Ammon's horn (tissue), 1 donor: Measurements from ENCODE around the gene NEUROG1.

ENCODE experiments used
- DNase-seq: peaks from one replicate; pipeline ENCODE4 v3.0.0-alpha.2; 2016; ENCODE audit warnings: low spot score

The NEUROG1 gene, protein sequence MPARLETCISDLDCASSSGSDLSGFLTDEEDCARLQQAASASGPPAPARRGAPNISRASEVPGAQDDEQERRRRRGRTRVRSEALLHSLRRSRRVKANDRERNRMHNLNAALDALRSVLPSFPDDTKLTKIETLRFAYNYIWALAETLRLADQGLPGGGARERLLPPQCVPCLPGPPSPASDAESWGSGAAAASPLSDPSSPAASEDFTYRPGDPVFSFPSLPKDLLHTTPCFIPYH

DNA sequence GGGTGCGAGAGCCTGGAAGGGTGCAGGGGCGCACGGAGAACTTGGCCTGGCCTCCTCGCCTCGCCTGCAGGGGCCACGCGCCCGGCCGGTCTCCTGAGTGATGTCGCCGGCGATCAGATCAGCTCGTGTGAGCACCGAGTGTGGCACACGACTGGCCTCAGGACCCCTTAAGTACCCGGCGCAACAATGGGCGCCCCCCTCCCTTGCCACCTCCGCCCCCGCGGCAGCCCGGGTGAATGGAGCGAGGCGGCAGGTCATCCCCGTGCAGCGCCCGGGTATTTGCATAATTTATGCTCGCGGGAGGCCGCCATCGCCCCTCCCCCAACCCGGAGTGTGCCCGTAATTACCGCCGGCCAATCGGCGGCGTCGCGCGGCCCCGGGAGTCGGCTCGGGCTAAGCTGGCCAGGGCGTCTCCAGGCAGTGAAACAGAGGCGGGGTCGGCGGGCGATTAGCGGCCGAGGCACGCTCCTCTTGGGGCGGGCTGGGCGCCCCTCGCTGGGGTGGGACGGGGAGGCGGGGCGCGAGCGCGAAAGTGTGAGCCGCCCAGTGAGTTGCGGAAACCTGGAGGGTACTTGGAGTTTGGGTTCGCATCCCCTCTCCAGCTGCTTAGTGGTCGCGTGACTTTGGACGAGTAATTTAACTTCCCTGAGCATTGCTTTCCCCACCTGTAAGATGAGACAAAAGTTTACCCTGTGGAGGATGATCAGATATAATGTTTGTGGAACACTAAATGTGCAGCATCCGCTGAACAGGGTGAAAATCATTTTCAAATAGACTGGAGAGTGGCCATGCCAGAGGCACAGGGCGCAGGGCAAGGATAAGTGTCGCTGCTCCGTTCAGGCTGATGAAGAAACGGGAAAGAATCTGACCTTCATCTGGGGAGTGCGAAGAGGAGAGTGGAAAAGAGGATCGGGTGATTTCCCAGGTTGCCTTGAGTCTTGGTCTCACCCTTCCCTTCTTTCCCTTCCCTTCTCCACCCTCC lies at the start of gene NEUROG1:
Gene NEUROG1 (minus strand): TSS at position 145 of the 982 bp plus-strand sequence. CDS start 274 bp downstream, outside the sequence.
- DNase-seq = no peak

DNA sequence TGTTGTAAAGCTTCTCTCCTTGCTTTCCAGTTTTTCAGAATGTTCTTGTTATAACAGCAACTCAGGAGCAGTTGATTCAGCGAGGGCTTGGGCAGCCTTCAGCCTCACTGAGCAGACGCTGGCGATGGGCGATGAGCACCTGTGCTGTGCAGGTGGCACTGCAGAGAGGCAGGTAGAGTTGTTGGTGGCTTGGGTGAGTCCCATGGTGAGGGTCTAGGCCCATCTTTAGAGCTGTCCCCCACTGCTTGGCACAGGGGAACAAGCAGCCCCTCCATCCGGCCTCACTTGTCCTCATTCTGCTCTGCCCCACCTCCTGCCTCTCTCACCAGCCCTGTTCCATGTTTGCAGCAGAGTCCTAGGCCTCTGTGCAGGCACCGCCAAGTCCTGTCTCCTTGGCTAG lies 49.2 kb upstream of the NEUROG1 start:
- no peak for DNase-seq

DNA sequence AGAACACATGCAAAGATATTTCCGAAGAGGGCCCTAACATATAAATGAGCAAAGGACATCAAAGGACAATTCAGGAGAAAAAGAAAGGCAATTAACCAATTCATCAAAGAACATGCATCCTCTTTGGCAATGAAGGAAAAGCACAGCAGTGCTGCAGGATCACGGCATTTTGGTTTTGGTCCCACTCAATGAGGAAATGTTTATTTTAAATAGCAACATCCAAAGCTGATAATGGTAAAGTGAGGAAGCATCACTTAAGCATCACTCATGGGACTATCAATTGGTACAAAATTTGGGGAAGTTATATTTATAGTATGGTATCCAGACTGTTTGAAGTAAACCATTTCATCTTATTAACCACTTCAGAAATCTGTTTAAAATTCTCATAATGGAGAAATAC lies 48.5 kb upstream of the NEUROG1 start:
- no peak for DNase-seq

DNA sequence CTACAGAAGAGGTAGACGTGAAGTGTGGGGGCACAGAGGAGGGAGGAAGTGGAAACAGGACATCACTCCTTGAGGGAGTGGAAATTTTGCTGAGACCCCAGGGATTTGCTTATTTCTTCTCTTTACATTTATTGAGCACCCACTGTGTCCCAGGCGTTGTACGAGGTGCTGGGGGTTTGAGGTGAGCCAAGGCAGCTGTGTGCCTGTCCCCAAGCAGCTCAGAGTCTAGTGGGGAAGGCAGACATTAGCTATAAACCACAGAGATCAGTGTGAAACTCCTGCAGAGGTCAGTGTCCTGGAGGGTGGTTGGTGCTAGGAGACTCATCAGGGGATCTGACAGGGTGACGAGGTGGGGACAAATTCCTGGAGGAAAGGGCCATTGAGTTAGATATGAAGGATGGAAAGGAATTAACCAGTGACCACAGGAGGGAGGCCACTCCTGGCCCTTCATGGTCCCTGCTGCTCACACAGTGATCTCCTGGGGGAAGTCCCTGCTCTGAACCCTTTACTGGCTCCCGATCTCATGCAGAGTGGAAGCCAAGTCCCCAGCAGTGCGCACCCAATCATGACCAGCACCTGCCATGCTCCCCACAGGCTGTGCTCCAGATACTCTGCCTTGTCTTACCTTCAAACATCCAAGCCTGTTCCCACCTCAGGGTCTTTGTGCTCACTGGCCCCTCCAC lies 46.5 kb upstream of the NEUROG1 start:
- no peak for DNase-seq

DNA sequence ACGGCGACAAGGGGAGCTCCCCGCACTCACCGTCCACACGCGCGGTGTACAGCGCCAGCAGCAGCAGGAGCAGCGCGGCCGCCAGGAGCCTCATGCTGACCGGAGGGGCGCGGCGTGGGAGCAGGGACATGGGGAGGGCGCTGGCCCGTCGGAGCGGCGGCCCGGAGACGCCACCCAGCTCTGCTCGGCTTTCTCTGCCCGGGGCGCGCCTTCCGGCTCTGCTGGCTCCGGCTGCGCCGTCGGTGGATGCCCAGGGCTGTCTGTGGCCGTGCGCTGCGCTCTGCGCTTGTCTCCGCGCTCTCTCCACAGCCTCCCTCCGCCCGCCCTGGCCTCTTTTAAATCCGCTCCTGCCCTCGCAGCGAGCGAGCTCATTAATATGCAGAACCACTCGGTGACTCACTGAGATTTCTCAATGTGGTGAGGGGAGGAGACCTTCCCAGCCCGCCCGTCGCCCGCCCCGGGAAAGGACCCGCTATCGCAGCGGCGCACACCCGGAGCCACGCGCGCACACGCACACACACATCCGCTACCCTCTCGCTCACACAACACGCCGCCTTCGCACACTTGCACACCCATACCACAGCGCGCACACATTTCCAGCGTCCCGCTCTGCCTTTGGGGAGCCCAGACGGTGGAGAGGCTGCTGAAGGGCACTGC lies 43.0 kb upstream of the NEUROG1 start, which contains the start of gene CXCL14:
Gene CXCL14 (minus strand): TSS at position 307 of the 657 bp plus-strand sequence. CDS start 213 bp downstream, at position 94.
- DNase-seq = peak; percentile 45

DNA sequence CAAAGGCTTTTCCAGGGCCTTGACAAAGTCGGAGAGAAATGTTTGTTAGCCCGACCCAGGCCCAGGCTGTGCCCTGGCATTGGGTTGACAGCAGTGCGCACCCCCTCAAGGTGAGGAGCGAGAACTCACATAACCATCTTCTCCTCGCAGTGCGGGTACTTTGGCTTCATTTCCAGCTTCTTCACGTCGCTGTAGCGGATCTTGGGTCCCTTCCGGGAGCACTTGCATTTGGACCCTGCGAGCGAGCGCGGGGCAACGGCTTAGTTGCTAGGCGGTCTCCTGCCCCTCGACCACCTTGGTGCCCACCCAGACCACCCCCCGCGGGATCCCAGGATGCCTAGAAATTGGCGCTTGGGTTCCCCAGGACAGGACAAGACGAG lies 42.5 kb upstream of the NEUROG1 start:
- no peak for DNase-seq

DNA sequence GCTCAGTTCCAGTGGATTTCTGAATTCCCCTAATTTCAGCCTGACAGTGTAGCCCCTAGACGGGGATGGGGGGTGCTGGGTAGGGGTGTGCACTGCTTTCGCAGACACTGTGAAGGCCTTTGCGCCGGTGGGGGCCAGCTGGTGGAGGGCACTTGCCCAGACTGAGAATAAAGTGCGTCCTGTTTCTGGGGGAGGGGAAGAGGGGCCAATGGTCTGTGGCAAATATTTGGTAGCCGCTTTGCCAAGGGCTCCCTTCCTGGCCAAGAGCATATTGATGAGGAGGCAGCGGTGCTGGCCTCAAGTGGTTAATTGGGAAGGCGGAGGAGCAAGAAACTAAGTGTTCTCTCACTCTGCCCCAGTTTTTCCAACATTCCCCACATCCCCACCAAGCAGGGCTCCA lies 41.7 kb upstream of the NEUROG1 start:
- DNase-seq = no peak

DNA sequence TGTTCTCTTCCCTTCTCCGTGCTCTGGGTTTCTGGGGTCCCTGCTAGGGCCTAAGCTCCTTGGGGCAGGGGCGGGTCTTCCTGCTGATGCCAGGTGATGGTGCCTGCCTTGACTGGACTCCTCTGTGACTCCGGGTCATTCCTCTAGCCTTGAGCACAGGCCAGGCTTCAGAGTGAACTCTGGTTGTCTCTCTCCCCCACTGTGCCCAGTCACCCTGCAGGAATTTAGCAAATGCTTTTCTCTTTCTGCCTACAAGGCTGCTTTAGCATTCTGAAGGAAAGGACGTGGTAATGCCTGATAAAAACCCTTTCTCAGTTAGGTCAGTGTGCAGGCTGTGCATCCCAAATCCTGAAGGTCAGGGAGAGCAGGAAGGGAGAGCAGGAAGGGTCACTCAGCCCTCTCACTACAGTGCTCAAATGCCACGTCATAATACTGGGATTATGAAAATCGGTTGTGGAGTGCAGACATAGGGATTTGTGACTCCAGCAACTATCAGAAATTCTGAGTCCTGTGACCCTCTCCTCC lies 40.4 kb upstream of the NEUROG1 start:
- no peak for DNase-seq

DNA sequence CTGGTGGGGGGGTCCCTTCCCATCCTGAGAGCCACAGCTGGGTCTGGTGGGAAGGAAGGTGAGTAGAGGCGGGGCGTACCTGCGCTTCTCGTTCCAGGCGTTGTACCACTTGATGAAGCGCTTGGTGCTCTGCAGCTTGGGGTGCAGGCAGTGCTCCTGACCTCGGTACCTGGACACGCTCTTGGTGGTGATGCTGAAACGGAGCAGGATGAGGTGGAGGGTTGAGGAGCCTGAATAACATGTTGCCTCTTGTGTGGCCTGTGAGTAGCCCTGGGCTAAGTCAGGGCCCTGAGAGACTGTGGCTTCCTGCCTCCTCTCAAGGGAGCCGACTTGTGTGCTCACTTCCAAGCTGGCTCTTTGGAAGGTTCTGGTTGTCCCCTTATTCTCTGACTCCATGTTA lies 38.7 kb upstream of the NEUROG1 start:
- no peak for DNase-seq

DNA sequence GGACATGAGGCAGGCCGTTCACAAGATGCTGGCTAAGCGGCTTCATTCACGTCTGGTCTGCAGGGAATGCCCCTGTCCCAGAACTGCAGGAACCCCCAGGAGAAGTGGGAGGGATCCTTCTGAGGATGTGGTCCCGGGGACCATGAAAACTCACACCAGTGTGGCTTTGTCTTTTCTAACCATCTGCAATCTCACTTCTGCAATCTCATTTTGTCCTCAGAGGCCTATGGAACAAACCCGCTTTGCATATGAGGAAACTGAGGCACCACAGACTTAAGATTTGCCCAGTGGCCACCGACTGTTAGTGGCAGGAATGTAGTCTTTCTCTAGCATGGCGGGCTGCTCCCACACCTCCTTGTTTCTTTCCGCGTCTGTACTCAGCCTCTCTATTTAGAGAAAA lies 36.1 kb upstream of the NEUROG1 start:
- no peak for DNase-seq

DNA sequence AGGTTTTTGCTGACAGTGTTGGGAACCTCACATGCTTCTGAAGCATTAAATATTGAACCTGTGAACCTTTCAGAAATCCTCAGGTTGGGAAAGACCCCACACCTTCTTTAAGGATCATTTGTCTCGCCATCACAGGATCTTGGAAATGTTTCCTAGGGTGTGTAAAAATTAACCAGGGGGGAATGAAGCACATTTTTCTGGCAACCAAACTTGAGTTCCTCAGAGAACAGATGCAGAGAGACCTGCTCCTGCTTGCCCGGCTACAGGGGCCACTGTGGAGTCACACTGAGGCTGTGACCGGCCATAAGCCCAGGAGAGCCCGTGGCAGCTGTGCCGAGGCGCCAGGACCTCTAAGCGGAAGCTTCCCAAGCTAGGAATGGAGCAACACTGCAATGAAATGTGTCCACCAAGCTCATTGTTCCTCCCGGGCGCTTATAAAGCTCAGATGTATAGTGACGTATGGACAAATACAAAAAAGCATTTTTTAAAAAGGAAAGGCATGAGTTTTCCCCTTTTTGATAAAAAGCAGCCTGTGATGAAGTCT lies 35.4 kb upstream of the NEUROG1 start:
- no peak for DNase-seq

DNA sequence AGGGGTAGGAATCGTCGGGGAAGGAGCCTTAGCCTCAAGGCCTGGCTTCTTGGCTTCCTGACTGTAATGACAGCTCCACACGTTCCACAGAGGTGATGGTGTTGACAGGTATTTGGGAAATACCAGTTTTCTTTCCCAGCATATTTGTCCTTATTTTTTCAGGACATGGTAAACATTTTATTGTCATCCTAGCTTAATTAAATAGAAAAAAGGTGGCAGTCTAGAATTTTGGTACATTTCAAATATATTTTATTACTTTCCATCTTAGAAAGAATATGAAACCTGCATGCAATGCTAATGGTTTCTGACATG lies 34.6 kb upstream of the NEUROG1 start:
- no peak for DNase-seq

DNA sequence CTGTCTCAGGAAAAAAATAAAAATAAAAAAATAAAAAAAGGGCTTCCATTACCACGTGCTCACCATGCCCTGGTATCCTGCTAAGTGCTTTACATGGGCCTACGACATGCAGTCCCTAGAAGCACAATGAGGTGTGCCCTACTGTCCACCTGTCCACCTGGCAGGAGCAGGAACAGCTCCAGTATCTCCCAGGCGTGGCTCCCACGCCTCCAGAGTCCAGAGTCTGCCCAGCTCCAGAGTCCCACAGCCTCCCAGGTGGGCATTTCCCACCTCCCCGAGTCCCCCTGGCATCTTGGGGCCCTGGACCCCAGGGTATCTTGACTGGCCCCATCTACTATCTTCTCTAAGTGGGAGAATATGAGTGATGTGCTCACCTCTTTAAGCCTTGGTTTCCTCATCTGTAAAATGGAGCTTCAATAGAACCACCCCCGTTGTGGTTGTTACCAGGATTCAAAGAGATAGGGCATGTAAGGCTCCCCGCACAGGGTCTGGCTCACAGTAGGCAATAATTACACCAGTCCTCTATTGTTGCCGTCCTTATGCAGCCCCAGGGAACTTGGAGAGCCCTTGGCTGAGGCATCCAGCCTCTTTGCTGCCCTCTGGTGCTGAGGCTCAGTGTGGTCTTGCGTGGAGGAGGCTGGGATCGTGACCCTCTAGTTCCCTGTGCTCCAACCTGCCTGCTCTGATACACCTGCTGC lies 34.1 kb upstream of the NEUROG1 start:
- DNase-seq = peak; percentile 37

DNA sequence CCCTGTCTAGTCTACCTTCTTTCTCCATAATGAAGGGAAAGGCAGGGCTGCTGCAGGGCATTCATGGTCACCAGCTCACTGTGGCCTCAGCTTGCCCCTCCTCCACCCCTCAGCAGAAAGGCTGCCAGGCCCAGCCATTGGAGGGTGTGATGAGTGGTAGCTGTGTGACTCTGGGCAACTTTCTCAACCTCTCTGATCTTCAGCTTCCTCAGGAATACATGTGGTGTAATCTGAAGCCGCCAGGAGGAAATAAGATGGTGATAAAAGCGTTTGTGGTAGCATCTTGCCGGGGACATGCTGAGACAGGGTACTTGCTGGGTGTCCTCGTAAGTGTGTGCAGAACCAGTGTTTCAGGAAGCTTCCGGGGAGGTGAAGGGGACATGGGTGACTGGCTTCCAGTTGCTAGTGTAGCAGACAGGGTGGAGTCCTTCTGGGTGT lies 33.2 kb upstream of the NEUROG1 start:
- no peak for DNase-seq

DNA sequence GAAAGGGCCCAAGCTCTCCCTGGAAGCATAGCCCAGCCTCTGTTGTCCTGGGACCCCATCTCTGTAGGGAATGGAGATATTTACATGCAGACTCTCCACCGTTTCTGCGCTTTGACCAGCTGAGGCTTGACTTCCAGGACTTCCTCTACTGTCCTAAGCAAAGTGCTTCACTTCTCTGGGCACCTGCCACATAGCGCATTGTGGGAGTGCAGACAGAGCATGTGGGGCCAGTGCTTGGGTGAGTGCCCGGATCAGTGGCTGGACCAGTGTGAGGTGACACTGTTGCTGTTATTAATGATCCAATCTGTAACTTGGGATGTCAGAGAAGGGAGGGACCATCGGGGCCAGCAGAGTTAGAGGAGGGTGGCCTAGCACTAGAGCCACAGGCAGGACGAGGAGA lies 32.5 kb upstream of the NEUROG1 start:
- peak; percentile 44 for DNase-seq

DNA sequence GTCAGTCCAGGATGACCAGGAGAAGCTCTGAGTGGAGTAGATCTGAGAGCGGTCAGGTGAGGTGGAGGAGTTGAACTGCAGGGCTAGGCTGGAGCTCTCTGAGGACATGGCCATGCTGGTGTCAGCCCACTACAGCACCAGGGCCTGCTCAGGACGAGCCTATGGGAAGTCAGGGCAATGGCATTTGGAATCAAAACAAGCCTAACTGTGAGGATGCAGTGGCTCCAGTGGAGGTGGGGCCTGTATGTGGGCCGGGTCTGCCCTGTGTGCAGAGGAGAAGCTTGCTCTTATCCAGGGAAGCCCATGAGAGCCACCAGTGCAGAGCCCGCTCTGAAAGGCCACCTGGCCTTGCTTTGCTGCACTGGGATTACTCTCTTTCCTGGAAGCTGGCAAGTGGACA lies 31.9 kb upstream of the NEUROG1 start:
- no peak for DNase-seq

DNA sequence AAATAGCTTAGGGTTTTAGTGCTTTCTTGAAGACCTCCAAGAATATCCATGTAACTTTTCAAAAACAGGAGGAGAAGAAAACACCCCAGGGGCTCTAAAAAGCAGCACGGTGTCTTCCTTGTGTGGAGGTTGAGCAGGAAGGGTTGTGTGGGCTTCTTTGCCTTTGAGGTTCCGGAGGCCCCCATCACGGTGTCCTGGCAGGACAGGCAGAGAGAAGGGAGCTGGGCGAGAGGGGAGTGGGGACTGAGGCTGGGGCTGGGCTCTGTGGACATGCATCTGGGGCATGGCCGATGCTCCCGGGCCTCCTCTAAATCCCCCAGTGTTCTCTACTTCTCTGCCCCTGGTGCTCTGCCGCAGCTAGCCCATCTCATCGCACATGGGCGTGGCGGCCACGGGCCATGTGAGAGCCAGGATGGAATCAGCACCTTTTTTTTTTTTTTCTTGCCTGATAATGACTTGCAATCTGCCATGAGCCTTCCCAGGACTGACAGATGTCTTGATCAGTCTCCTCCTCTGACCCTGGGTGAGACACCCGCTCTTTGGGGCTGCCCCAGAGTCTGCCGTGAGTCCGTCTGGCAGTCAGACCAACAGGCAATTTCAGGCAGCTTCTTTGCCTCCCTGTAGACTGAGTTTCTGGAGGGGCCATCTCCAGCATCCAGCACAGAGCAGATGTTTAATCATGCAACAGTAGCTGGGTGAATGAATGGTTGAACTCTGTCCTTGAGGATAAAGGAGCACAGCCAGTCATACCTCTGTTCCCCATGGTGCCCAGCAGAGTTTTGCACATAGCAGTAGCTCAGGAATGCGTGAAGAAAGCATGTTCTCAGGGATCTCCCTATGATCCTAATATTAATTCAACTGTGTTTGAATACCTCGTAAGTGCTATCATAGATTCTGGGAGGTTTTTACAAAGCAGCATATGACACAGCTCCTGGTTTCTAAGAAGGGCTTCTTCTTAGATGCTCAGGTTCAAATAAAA lies 30.9 kb upstream of the NEUROG1 start:
- no peak for DNase-seq

DNA sequence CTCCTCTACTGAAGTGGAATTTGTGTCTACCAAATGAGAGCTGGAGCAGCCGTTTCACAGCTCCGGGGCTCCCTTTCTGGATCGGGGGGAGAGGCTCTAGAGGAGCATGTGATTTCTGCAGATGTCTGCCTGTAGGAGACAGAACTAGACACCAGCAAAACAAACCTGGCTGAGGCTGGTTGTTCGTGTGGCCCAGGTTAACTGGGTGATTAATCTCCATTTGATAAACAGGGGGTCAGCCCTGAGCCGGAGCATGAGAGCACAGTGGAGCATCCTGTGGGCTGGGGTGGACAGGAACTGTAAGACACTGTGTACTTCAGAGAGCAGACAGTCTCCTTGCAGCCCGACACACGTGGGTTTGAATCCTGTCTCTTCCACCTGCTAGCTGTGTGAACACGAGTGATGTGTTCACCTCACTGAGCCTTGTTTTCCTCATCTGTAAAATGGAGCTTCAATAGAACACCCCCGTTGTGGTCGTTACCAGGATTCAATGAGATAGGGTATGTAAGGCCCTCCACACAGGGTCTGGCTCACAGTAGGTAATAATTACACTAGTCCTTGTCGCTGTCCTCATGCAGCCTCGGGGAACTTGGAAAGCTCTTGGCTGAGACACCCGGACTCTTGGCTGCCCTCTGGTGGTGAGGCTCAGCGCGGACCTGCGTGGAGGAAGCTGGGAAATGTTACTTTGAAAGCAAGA lies 30.1 kb upstream of the NEUROG1 start:
- peak; percentile 76 for DNase-seq

DNA sequence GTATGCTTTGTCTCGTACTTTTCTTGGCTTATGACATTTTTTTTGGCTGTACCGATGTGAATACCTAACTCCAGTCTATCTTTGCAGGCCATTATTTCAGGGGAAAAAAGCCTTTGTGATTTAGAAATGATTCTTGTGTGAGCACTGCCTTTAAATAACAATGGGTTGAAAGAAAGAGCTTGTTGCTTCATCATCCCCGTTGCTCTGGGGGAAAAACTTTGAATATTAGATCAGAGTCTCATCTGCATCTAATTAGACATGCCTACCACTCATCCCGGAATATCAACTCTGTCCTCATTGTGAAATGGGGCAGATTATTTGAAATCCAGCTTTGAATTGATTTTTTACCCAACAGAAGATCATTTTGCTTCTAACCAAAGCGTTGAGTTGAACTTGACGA lies 29.5 kb upstream of the NEUROG1 start:
- DNase-seq = no peak
